Adrenal gland (tissue), 5 donors: Measurements from ENCODE around the gene LRCH2.
"Not testable (repeated sequence)": the region's sequence is repeated elsewhere in the genome, so short reads cannot be mapped to it uniquely, and the experiment has no call there.

Experiments
- CTCF ChIP-seq, 6 experiments: fragments of 450-650 bp in 4 of 6; fragments of 200-600 bp in 2 of 6; sonication (generic) in 1 of 6; IDR thresholded peaks; 1 replicate in 5 of 6; 2 replicates in 1 of 6; pipeline versions ENCODE4 v1.5.1 to v1.8.0; 2016 to 2021; ENCODE audit warnings: antibody characterized with exemption in 6 of 6, mild to moderate bottlenecking in 2 of 6, moderate library complexity in 1 of 6
- POLR2A ChIP-seq, 2 donors: fragments of 450-650 bp; IDR thresholded peaks; one replicate each; pipeline ENCODE4 v1.6.1; 2017; ENCODE audit warnings: antibody characterized with exemption in 2 of 2, mild to moderate bottlenecking in 2 of 2, moderate library complexity in 1 of 2
- donor health status: DM: no; HTN: no; CAD: no.

- not testable (repeated sequence) for TF ChIP-seq CTCF, POLR2A (IDR thresholded peaks at IDR 0.05)
Observed at GRCh38 chrX:115217346-115217745, 16.6 kb downstream of the LRCH2 start.
